ENCODE measurements around the gene CD33. TPM values are rescaled to one million over a fixed set of nuclear protein-coding genes. Genes with fewer than 3 reads are reported as not detected.

Gene CD33
- total and polyA plus RNA-seq, 8 donors = 3.3 to 26.4 (median 4.3) TPM

- peak; percentile 46 for ATAC-seq
- Histone ChIP-seq H3K9me3 (no peaks in the 10 kb centered on the region), H3K4me1 (peaks cover 0 to 8% of the 10 kb centered on the region in 2 donors), H3K27me3 (peaks cover 0 to 20% of the 10 kb centered on the region in 2 donors), H3K4me3 (no peak overlapping the region), H3K27ac (no peak overlapping the region), H3K36me3 (no peaks in the 10 kb centered on the region)
- DNase-seq = peak in 1 of 4 donors; percentile 42
- intact Hi-C loops (cut with DNase I) = no loop called here
- no peak for TF ChIP-seq CTCF (IDR thresholded peaks at IDR 0.05)
Observed at GRCh38 chr19:51272183-51272810, 47.4 kb downstream of the CD33 start.

DNA sequence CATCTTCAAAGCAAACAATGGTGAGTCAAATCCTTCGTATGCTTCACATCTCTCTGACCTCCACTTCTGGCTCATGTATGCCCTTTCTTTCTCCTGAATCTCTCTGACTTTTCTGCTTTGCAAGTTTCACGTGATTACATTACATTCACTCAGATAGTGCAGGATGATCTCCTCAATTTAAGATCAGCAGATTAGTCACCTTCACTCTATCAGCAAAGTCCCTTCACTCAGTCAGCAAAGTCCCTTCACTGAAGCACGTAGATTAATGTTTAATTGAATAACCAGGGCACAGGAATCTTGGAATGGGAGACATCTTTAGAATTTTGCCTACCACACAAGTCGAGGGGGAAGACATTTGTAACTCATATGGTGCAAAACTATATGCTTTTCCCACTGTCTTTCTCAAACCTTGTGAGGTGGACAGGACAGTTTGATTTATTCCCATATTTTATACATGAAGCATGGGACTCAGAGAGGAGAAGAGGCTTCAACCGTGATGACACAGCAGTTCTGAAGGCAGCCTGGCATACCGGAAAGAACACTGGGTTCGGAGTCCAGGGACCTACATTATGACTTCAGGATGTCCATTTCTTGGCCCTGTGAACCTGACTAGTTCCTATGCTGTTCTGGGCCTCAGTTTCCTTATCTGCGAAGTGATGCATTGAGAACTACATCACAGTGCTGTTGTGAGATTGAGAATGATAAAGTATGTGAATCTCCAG, 49.3 kb downstream of the CD33 start:
- intact Hi-C loops (cut with DNase I) = no loop called here
- Histone ChIP-seq H3K27ac (no peak overlapping the region), H3K9me3 (no peaks in the 10 kb centered on the region), H3K4me3 (no peak overlapping the region), H3K27me3 (peaks cover 0 to 37% of the 10 kb centered on the region in 2 donors), H3K36me3 (no peaks in the 10 kb centered on the region), H3K4me1 (peaks cover 0 to 8% of the 10 kb centered on the region in 2 donors)
- ATAC-seq = no peak
- no peak for DNase-seq
- no peak for TF ChIP-seq CTCF (IDR thresholded peaks at IDR 0.05)

DNA sequence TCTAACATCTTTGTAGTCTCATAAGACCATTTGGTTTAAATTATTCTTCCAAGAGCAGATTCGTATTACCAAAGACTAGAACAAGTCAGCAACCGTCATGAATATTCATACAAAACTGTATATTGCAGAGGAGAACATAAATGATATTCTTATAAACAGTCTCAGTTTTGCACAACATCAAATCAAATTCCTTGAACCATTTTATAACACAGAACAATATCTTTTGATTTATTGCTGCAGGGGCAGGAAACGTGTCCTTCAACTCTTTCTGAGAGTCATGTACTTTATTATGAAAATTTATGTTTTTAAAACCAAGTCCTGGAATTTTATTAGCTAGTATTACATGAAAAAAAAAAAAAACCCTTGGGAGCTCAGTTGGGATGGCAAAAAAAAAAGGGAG, 52.2 kb downstream of the CD33 start:
- ATAC-seq (no peak), DNase-seq (no peak)
- H3K9me3 ChIP-seq = no peaks in the 10 kb centered on the region
- intact Hi-C loops (cut with DNase I) = no loop called here
- TF ChIP-seq CTCF (IDR thresholded peaks at IDR 0.05) = no peak
- no peak overlapping the region for H3K4me3 ChIP-seq
- no peaks in the 10 kb centered on the region for H3K36me3 ChIP-seq
- H3K4me1 ChIP-seq = peaks cover 0 to 6% of the 10 kb centered on the region in 2 donors
- H3K27me3 ChIP-seq = peaks cover 0 to 31% of the 10 kb centered on the region in 2 donors
- H3K27ac ChIP-seq = no peak overlapping the region

DNA sequence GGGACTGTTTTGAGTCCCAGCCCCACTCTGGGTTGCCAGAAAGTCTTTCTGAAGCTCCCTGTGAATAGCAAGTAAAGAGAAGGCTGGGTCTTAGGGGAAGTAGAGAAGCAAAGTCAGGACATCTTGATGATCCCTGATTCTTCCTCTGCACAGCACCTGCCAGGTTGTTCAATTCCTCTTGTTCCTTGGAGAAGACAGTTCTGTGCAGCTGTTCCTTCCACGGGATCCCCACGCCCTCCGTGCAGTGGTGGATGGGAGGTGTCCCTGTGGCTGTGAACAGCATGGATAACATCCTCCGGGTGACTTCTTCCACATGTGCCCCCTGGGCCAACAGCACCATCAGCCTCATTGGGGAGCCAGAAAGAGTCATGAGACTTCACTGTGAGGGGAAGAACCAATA, 57.5 kb downstream of the CD33 start:
- Histone ChIP-seq H3K4me1 (no peaks in the 10 kb centered on the region), H3K27me3 (peaks cover 0 to 48% of the 10 kb centered on the region in 2 donors), H3K9me3 (peaks cover 0 to 6% of the 10 kb centered on the region in 2 donors), H3K4me3 (no peak overlapping the region), H3K36me3 (no peaks in the 10 kb centered on the region), H3K27ac (no peak overlapping the region)
- no peak for ATAC-seq
- DNase-seq = no peak
- intact Hi-C loops (cut with DNase I) = no loop called here
- TF ChIP-seq CTCF (IDR thresholded peaks at IDR 0.05) = no peak

- TF ChIP-seq CTCF (IDR thresholded peaks at IDR 0.05) = no peak
Observed at GRCh38 chr19:51285682-51286081, 60.8 kb downstream of the CD33 start.

More at GRCh38 chr19:51285682-51286081, 60.8 kb downstream of the CD33 start:
- Histone ChIP-seq H3K36me3 (no peaks in the 10 kb centered on the region), H3K27me3 (peaks cover 0 to 34% of the 10 kb centered on the region in 2 donors), H3K4me3 (no peak overlapping the region), H3K4me1 (no peaks in the 10 kb centered on the region), H3K27ac (no peak overlapping the region), H3K9me3 (peaks cover 0 to 6% of the 10 kb centered on the region in 2 donors)
- intact Hi-C loops (cut with DNase I) = no loop called here
- ATAC-seq (no peak), DNase-seq (no peak)
